ENCODE measurements around the gene HSP90AB1.

Gene HSP90AB1

DNA sequence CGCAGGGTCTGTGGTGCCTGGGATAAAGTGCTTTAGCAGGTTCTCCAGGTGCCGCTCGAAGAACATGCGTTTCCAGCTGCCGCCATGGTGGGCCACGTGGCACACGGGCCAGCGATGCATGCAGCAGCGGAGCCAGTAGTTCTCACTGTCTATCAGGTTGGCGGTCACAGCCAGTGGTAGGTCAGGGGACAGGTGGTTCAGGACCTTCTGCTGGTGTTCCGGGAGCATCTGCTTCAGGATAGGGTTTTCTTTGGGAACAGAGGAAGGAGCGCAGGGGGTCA is 39.3 kb downstream of the HSP90AB1 start:
- no peak for DNase-seq (ENCODE audit: low read depth)

DNA sequence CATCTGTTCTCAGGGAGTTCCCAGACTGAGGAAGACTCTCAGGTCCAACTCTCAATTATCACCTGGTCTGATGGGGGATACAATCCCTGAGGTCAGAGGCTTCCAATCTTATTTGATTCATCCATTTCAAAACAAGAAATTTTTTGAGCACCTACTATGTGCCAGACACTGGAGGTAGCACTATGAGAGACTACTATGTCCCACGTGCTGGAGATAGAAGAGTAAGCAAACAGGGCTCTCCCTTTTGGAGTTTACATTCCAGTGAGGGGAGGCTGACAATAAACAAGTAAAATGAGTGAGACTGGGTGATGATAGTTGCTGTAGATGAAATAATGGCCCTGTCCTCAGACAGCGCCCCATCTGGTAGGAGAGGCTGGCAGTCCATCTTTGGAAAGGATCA is 39.8 kb downstream of the HSP90AB1 start:
- no peak for DNase-seq (ENCODE audit: low read depth)

DNA sequence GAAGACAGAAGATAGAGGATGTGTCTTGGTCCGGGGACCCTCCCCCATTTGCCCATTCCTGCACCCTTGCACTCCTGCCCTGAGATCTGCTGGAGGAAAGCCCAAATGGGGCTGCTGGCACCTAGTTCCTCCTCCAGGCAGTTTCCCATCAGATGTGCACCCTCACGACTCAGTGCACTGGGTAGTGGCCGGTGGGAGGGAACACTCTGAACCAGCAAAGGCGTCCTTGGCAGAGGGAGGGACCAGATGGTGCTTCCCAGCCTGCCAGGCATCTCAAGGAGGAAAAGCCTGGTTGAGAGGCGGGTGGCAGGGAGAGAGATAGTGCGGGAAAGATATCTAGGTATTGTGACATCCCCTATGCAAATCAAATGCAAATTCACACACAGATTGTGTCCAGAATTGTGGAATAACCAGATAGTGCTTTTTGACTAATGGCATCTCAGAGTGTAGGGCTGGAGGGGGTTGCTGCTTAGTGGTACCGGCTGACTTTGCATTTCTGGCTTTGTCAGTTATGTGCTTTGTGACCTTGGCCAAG is 42.9 kb downstream of the HSP90AB1 start:
- no peak for DNase-seq (ENCODE audit: low read depth)

DNA sequence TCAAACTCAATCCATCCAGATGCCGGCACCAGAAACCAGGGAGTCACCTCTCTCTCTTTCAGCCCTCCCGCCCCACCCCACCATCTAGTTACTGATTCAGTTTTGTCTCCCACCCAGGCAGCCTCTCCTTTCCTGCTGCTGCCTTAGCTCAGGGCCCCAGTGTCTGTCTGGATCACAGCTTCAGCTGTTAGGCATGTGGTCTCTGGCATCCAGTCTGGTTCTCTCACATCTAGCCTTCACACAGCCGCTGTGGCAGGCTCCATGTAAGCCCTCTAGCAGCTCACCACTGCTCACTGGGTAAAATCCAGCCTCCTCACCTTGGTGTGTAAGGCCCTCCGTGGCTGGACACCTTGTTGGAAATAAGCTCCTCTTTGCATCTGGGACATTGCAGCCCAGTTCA is 44.9 kb downstream of the HSP90AB1 start:
- no peak for DNase-seq (ENCODE audit: low read depth)

DNA sequence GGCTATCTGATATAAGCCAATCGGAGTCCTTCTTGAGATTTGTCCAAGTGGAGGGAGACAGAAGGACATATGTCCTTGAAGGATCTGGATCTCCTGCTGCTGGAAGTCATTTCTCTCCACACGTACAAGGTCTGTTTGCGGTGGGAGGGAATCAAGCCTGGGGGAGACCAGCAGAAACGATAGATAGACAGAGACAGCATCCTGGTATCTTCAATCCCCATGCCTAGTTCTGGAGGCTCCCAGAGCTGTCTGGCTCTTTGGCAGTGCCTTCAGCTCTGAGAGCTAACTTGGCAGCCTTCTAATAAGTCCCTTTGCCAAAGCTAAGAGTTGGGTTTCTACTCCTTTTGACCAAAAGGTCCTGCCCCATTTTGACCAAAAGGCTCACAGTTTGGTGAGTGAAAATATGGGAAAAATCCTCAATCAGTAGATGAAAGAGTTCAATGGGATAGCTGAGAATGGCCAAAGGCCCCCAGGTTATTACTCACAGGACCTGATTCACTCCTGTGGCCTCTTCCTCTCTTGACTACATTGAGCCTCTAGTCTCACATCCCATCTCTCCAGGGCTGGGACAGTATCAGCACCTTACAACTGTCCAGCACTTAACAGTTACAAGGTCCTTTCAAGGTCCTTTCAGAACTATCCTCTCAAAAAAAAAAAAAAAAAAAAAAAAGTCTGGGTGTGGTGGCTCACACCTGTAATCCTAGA is 45.9 kb downstream of the HSP90AB1 start:
- DNase-seq (ENCODE audit: low read depth), result no peak

DNA sequence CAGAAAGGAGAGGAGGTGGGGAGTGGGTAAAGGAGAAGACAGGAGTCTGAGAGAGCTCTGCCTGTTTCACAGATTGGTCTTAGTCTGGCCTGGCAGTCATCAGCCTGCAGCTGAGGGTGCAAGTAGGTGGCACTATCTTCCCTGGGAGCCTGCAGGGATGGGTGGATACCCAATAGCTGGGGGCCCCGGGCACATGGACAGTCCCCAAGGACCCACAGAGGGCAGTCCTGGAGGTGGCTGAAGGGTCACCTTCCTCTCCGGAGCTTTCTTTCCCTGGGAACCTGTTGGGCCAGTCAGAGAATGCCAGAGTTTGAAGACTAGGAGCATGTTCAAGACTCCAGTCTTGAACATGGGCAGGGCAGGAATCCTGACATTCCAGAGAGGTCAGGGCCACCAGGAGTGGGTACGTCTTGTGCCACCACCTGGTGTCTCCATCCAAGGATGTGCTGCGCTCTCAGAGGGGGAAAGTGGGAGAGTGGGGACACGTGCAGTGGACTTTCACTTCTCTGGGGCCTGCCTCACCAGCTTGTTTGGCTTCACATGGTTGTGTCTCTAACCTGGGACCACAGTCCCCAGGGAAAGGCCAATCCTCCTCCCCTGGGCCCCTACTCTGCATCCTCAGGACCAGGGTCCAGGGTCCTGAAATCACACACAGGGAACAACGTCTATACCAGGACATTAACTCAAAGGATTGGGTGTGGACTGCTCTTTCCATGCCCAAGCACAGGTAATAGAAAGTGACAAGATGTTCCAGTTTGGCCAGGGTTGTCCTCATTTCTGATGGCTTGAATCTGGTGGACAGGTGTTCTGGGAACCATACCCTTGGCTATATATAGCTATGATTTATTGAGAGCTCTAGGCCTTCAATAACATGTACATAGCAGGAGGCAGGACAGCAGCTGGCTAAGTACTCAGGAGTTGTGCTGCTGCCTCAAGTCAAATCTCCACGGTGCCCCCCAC is 48.2 kb downstream of the HSP90AB1 start:
- no peak for DNase-seq (ENCODE audit: low read depth)

DNA sequence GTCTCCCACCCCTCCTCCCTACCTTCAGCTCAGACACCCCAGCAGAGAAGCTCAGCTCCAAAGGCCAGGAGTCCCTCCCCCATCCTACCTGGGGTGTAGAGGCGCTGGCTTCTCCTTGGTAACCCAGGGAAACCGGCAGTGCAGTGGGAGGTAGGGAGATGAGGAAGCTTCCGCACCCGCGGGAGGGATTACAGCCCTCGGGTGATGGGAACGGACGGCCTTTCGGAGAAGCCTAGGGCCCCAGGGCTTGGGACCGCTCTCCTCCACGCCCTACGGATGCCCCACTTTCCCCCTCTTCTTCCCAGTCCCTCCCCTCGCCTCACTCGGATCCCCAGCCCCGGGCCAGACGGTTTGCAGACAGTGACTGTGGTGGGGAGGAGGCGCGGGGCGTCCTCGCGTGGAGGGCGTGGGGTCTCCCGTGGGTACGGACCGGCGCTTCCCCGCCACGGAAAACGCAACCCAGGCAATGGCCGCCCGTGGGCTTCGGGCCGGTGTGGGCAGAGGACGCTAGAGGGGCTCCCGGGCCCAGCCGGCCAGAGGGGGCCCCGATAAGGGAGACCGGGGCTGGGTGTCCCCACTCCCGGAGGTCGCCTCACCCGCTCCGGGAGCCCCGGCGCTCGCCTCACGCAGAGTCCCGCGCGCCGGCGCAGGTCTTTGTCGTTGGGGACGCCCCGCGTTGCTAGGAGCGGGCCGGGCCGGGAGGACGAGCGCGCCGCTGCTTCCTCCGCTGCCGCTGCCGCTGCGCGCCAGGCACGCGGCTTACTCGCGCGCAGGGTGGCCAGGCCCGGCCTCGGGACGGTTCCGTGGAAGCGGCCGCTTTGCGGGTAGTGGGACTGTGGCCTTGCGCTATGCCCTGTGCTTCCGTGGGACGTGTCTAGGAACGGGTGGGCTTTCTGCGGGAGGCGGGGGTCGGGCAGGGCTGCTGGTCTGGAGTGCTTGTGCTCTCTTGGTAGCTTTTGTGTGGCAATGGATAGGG is 50.5 kb downstream of the HSP90AB1 start:
- DNase-seq (ENCODE audit: low read depth), result peak; percentile 30

DNA sequence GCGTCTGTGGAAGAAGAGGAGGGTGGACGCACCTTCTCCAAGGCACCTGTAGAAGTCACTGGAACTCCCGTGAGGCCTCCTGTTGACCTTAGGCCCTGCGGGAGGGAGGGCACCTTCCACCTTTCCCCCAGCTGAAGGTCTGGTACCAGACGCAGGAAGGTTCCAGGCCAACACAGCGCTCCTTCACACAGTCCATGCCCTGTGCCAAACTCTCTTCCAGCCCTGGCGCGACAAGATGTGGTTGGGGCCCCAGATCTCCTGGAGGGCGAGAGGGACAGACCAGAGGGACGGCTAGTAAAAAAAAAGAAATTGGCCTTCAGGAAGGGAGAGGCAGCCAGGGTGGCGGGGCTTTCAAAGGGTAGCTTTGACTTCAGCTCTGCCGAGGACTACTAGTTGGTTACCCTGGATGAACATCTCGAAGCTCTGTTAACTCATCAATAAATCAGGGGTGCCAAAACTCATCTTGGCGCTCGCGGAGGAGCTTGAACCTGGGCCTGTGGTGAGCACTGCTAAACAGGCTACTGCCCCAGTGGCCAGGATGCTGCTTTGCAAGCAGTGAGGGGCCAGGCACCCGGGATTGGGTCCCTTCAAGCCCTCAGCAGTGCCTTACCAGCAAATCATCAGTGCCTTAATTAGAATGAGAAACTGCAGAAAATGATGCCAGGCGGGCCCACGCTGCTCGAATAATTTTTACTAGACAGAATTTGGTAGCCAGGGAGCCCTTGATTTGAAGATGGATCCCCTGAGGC is 51.3 kb downstream of the HSP90AB1 start:
- no peak for DNase-seq (ENCODE audit: low read depth)

DNA sequence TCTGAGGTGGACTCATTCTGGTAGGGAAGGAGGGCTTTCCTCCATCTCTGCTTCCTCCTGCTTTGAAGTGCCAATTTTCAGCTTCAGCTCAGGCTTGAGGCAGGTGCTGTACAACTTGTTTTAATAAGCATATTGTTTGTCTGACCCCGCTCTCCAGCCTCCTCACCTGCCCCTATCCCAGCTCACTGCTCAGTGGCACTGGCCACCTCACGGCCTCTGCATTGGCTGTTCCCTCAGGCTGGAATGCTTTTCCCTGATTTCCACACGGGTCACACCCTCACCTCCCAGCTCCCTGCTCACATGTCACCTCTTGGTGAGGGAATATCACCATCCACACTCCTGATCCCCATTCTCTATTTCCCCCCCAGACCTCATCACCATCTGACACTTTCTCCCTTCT is 52.0 kb downstream of the HSP90AB1 start:
- no peak for DNase-seq (ENCODE audit: low read depth)

DNA sequence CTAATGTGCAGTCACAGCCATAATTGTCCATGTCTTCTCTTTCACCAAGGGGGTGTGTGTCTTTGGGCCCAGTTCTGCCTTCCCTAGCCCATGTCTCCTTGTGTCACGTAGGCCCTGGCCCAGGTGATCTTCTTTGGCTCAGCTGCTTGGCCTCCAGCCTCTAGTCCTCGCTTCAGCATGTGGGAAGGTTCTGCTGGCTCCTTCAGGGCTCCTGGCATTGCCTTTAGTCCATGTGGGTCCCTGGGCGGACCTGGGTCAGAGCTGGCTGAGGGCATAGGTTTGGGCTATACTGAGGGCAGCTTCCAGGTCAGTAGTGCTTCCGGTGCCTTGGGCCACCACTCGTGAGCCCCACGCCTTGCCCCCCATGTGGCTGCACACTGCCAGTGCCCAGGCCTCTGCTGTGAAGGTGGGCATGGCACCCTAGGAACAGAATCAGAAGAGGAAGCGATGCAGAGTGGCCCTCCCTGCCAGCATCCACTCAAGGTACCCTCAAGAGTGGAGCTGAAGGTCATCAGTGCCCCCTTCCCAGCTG is 53.5 kb downstream of the HSP90AB1 start:
- no peak for DNase-seq (ENCODE audit: low read depth)

DNA sequence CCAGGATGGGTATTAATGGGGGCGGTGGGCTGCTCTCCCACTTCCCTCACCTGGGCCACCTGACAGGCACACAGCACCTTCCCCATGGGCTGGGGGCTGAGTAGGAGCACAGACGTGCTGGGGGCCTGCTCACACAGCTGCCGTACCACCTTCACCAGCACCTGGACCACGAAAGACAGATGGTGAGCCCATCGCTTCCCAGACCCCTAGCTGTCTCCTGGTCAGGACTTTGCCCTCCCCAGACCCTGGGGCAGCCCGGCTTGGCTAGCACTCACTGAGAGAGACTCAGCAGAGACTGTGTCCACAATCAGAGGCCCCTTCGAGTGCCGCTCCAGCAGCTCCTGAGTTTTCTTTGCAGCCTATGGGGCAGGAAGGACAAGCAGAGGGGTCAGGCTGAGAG is 54.2 kb downstream of the HSP90AB1 start:
- no peak for DNase-seq (ENCODE audit: low read depth)

DNA sequence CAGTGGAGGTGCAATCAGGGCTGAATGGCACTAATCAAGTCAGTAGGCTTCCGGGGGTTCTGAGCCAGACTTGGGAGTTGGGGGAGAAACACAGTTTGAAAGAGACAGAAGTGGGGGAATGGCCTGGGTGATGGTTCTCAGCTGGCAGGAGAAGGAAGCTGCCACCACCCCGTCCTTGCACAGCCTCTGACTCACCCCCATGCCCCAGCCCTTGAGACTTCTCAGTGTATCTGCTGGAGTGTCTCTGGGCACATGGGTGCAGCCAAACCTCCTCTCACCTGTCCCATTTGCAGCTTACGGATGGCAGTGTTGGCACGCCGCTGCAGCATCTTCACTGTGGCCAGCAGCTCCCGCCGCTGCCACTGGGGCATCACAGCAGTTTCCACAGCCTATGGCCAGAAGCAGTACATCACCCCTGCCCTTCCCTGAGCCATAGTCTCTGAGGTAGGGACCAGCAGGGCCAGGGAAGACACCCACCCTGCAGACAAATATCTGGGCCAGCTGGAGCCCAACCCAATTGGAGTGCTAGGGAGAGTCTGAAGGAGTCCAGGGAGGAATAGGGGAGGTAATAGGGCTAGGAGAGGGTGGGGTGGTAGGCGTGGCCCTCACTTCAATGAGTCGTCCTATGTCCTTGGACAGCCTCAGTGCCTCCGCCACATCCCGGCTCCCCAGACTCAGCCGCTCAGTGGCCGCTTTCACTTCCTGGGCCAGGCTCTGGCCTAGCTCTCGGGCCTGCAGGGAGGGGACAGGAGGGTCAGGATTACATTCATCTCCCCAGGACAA is 55.1 kb downstream of the HSP90AB1 start:
- DNase-seq (ENCODE audit: low read depth), result no peak

DNA sequence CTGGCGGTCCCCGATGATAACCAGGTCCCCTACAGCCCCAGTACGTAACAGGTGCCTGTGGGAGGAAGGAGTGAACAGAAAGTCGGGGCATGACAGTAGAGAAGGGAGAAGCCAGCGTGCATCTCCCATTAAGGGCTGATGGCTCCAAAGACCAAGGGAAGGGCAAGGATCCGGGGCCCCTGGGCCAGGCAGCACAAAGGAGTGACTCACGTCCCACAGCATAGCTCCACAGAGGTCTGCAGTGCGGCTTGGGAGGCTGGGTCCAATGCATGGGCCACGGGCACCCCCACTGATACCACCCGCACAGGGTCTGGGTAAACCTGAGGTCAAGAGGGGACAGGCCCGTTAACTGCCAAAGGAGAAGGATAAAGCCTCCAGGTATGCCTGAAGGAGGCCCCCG is 56.0 kb downstream of the HSP90AB1 start:
- DNase-seq (ENCODE audit: low read depth), result no peak
